Dermis blood vessel endothelial cell (primary cell): ENCODE measurements around the gene TRIM16. TPM values are rescaled to one million over a fixed set of nuclear protein-coding genes. Genes with fewer than 3 reads are reported as not detected.
"Not testable (repeated sequence)": the region's sequence is repeated elsewhere in the genome, so short reads cannot be mapped to it uniquely, and the experiment has no call there.

Experiments
- DNase-seq: peaks from one replicate; pipeline ENCODE4 v3.0.0; 2010
- total RNA-seq: library from RNA; depleted of rRNA; stranded (reverse); fragments of >200 nt; gene quantifications from 2 replicates; pipeline ENCODE4 v1.2.3, GENCODE V29; 2014

Gene TRIM16
- total RNA-seq, 1 donor from 2014 or later = 116 TPM

DNA sequence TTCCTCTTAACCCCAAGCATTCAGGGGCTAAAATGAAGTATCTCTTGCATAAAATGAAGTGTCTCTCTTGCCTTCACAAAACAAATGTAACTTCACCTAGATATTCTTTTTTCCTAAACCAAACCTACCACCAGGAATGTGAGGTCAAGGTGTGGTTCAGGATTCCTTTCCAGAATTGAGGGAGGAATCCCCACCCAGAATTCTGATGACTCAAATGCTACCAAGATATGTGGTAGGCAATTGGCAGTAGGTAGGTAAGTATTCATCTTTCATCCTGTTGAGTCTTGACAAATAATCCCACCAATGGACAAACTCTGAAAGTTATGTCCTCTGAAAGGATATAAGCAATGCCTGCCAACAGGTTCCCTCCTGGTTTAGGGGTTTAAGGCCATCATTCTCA is 26.2 kb downstream of the TRIM16 start:
- DNase-seq = no peak

DNA sequence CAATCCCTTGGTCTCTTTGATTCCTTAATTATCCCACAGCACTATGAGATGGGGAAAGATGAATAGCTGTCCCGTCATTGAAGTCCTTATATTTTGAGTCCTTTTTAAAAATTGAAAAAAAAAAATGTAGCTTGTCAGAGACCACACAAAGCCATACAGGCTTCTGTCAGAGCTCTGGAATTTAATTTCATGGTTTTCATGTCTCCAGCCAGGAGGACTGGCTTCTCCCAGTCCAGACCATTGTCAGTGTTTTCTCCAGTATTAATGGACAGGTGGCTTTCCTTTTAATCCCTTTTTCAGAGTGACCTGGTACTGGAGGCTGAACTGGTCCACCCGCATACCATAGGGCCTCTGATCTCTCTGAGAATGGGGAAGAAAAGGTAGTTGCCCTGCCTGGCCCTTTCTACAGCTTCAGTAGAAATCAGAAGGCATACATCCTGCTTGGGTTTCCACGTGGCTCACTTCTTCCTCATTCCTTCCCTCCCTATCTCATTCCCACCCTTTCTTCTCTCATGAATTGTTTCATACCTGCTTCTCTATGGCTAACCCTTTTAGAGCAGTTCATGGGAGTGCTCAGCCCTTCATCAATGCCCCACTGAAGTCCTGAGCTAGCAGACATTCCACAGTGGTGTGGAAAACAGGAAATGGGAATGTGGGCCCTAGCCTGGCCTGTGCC is 29.1 kb downstream of the TRIM16 start:
- DNase-seq = no peak

DNA sequence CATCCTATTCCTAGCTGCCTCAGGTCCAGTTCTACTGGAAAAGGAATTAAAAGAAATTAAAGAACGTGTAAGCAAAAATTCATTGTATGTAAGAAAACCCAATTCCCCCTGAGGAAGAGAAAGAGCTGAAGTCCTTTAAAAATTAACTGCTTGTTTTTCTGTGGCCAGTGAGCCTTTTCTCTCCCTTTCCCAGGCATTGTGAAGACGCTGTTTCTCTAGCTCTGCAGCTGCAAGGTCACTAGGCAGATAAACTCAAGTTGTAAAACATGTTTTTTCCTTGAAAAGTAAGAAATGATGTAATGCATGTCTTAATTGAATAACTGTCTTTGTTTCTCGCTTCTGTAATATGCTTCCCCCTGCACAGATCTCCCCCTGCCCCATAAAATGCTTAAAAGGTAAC is 29.7 kb downstream of the TRIM16 start:
- DNase-seq = not testable (repeated sequence)

DNA sequence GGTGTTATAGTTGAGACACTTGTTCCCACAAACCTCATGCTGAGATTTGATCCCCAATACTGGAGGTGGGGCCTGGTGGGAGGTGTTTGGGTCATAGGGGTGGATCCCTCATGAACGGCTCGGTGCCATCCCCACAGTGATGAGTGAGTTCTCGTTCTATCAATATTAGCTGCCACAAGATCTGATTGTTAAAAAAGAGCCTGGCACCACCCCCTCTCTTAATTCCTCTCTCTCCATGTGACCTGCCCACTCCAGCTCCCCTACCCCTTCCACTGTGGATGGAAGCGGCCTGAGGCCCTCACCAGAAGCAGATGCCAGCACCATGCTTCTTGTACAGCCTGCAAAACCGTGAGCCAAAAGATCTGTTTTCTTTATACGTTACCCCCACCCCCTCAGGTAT is 31.2 kb downstream of the TRIM16 start:
- DNase-seq = no peak

DNA sequence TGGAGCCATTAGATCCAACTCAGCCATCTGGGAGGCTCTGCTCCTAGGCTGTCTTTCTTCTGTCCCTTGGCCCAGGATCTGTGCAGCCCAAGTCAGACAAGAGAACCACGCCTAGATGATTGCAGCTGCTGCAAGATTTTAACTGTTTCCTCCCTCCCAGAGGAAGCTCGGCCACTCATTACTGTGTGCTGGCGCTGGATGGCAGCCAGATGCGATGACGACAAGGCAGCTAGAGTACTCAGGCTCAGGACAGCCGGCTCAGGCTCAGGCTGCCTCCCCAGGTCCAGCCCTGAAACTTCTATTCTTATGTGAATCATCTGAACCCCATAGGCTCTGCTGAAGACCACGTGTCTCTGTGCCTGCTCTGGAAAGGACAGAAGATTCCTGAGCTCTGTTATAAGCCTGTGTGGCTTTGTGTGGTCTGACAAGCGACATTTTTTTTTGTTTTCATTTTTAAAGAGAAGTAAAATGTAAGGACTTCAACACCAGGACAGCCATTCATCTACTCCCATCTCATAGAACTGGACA is 32.5 kb downstream of the TRIM16 start:
- DNase-seq = peak; percentile 98

DNA sequence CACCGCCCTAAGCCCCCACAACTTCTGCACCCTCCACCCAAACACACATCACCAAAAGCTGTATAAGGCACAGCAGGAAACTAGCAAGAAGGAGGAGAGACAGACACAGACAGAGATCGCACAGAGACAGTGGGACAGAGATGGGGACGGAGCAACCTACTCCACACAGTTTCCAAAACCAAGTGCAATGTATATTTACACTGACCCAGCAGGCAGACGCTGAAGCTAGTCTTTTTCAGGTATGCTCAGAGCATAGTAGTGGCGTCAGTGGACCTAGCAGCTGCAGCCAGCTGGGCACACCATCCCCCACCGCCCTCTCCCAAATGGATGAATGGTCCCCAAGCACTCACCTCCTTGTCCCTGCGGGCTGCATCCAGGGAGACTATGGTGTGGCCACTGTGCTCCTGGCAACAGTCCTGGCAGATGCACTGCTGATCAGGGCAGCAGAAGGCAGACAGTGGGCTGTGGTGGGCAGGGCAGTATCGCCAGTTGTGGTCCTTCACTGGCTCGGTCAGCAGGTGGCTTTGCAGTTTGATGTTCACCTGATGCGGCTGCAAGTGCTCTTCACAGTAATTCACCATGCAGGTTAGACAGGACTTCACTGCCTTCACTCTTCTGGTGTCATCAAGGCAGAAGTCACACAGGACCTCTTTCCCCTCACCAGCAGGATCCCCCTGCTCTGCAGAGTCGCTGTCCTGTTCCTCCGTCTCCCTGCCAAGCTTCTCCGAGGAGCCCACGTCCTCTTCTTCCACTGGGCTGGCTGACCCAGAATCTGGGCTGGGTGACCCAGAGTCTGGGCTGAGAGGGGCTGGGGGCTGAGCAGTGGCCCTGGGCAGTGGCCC is 33.1 kb downstream of the TRIM16 start:
- no peak for DNase-seq

DNA sequence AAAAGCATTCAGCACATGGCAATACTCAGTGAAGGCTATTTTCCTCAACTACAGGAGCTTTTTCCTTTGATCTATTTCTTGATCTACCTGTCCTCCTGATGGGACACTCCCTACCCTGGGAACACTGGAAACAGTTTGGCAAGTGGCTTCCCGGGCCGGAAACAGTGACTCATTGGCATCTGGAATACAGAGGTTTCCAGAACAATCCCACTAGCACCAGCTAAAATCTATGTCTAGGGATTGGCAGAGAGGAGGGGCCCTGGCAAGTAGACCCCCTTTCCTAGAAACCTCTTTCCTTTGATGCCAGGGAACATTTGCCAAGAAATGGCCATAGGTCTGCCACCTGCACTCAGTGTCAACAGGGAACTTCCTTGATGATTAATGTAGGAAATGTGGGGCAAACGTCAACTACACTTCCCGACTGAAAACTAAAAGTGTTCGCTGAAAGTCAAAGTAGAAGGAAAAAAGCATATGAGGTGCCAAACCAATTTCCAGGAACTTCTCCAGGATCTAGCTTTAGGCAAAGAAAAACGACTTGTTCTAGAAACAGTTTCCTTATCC is 34.2 kb downstream of the TRIM16 start:
- peak; percentile 64 for DNase-seq

DNA sequence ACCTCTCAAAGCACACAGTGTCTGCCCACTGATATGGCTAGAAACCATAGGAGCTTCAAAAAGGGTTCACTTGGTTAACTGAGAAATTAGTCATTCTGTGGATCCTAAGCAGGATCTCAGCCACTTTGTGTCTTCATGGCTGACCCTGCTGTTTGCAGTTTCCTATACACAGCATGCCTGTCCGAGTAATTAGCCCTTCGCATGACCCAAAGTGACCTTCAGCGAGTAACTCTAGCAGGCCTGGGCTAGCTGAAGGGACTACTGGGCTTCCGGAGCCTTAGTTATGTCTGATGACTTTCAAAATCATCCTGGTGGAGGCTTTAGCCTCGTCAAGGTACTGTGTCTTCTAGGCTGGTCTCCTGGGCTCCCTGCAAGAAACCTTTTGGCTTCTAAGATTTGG is 35.7 kb downstream of the TRIM16 start:
- DNase-seq = no peak

DNA sequence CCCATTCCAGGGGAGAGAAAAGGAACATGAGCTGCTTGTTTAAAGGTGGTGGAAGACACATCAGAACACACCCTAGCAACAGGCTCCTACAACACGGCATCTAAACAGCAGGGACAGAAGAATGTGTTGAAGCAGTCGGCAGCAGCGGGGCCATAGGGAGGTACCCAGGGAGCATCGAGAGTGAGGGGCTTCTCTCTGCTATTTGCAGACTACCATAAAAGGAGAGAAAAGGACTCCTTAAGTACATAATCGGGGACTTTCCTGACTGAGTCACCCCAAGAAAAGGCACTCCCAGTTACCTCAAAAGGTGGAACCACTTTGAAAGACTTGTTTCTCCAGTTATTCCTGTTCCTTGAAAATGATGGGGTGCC is 38.2 kb downstream of the TRIM16 start:
- peak; percentile 51 for DNase-seq

DNA sequence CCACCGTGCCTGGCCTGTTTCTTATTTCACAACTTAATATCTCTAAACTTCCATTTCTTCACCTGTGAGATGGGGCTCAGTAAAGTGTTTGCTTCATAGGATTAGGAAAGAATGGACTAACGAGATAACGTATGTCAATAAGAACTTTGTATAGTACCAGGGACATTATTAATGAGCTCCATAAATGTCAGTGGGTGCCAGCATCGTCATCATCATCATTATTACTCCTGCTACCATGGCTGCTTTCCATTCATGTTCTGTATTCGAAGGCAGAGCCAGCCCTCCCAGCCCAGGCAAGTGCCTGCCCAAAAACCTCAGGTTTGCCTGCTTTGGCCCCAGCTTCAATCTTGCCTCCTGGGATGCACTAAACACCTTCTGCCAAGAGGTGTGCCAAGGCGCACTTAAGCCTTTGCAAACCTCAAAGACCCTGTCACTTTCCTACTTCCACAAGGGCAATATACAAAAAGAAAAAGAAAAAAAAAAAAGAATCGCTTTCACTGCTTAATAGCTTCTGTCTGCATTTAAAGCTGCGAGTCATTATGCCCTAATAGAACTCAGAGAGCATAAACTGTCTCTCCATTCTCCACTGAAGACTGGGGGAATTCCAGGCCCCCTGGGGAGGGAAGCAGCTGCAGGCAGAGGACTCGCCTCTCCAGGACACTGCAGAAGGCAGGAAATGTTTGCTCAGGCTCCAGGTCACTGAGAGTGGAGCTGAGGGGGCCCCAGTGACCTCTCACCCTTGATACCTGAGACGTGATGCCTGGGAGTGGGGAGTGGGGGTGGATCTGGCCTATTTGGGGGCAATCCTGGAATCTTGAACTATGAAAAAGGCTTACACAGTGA is 38.8 kb downstream of the TRIM16 start:
- DNase-seq = peak; percentile 60

DNA sequence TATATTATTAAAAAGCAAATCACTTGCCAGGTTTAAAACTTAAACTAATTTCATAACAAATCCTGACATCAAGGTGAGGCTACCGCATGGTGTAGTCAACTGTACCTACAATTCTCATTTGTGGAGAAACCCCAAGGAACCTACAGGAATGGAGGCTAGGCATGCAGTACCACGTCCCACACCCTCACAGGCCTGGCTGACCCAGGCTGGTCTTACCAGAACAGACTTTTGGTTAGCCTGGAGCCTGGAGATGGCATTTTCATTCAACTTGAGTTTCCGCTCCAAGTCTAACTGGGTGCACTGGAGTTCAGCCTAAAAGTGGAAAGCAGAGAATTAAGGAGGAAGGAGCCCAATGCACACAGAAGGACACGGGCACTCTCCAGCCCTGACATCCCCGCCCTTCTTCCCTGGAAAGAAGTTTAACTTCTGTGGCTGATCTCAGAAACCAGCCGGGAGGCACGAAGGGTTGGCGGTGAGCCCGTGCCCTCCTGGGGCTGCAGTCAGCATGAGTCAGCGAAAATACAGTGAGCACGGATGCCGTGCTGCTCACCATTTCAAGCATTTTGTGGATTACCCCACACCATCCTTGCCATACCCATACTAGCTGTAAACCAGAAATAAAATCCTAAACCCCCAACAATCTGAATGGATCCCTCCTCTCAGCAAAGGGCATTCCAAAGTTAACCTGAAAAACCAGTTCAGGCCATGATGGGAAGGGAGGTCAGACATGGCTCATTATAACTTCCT is 41.4 kb downstream of the TRIM16 start:
- not testable (repeated sequence) for DNase-seq

DNA sequence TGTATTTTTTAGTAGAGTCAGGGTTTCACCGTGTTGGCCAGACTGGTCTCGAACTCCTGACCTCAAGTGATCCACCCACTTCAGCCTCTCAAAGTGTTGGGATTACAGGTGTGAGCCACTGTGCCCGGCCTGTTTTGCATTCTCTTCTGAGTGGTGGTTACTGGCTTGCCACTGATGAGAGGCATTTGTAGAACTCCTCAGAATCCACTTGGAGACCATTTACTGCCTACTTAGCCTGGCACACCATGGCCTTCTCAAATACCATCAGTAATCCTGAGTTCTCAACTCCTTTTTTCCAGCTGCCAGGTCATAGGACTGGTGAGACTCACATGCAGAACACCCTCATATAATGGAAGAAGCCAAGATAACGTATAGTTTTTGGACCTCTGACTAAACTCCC is 42.1 kb downstream of the TRIM16 start:
- DNase-seq = not testable (repeated sequence)

DNA sequence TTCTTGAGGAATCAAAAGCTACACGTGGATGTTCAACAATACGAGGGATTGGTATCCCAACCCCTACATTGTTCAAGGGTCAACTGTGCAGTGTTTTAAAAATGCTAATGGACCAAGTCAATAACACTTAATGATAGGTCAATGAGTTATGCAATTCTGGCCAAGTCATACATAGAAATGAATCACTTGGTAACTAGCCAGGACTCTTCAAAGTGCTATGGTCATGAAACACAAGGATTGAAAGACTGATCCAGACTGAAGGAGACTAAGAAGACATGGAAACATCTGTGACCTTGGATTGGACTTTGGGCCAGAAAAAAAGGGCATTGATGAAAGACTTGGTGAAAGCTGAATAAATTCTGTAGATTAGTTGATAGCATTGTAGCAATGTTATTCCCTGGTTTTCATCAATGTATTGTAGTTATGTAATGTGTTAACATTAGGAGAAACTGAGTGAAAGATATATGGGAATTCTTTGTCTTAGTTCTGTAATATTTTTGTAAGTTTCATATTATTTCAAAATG is 53.1 kb downstream of the TRIM16 start:
- not testable (repeated sequence) for DNase-seq

DNA sequence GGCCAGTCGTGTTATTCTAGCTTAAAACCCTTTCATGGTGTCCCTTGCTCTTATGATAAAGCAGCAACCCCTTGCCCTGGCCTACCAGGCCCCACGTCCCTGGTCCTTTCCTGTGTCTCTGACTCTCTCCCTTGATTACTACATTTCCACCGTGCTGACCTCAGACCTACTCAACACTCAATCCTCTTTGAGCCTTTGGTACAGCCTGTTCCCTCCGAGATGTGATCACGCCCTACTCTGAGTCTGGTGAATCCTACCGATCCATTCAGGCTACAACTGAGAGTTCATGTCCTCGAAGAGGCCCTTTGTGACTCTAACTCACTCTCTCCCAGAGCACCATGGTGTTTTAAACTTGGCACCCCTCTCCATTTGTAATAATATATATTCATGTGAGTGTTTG is 54.1 kb downstream of the TRIM16 start:
- DNase-seq = not testable (repeated sequence)

DNA sequence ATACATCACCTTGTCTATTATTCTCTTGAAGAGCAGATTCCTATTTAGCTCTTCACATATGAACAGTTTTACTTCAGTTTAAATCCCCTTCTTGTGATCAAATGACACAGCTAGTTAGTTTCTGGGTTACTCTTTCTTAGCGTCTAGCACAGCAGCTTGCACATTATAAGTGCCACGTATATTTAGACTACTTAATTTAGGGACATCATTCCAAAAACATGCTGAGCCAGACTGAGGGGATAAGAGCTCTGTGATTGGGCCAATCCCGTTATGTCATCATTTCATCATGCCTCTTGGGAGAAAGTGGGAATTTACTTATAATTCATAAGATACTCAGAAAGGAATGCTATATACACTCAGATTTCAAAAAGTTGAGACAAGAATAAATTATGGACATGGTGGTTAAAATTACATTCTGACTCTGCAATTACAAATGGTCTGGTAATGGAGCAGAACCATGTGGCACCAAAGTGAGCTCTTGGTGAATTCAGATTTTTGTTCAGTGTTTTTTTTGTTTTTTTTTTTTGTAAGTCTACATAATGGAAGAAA is 60.4 kb downstream of the TRIM16 start:
- DNase-seq = not testable (repeated sequence)

DNA sequence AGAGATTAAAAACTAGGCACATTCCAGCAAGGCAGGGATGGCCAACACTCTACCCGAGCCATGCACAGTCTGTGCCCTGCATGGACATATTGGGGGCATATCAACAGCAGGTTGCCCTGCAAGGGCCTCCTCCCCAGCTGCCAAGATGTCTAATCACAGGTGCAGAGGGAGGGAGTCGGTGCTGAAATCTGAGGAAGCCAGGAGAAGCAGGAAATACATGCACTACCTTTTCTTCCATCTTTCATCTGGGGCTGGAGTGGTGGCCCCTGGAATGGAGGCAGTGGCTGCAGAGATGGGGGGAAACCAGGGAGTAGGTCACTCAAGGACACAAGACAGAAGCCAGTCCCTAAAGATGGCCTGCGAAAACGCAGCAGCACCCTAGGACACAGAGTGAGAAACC is 60.9 kb downstream of the TRIM16 start:
- not testable (repeated sequence) for DNase-seq

DNA sequence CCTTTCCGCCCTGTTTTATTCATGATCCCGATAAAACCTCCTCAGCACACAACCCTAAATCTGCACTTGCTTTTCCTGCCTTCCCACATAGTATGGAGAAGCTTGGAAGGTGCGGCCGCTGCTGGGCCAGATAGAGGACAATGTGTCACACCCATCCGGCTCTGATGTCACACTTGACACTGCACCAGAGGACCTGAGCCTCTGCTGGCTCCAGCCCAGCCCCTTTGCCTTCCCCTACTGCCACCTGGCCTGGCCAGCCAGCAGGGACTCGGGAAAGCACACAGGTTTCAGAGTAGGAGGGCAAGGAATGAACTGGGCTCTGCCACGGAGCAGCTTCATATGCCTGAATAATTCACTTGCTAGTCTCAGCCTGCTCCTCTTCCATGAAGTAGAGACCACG is 62.0 kb downstream of the TRIM16 start:
- not testable (repeated sequence) for DNase-seq

DNA sequence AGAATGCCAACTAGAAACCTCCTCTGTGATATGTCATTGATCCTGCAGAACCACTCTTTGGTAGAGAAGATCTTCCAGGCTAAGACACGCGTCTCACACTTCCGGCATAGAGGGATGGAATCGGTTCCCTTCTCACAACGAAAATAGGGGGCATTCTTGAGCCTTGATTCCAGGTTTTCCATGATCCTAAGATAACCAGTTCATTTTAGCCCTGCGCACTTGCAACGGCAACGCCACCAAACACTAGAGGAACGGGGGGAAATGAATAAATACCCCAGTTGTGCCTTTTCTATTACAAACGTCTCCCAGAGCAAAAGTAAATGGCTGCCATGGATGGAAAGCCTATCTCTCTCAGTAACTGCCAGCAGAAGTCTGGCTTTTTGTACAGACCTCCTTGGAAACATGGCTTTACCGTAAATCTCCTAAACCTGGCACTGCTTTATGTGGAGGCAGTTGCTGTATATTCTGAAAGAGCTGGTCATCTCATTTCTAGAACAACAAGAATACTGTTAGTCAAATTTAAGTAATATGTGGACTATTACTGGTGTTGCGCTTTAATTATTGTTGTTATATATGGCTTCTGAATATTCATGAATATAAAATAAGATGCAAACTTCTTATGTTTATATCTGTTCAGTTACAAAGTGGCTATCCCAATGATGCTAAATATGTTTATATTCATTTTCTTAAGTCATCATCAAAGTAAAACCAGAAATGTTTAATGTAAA is 64.6 kb downstream of the TRIM16 start, which contains the start of gene FBXW10B:
TSS of gene FBXW10B (minus strand) at position 374 of the 728 bp plus-strand sequence. CDS start at position 182, 192 bp downstream.
- DNase-seq = not testable (repeated sequence)

DNA sequence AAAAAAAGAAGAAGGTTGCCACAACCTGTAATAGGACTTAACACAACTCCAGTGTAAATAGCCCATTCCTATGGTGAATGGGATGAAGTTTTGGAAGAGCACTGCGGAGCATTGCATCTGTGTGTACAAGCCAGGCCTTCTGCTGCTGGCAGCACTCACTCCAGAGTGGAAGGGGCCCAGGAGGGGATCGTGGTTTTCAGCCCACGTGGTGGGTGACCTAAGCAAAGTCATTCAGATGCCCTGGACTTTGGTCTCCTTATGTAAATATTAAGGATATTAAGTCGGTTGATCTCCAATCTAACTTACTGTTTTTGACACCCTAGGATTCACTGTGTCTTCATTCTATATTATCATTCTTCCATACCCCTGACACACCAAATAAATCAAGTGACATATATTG is 67.3 kb downstream of the TRIM16 start:
- not testable (repeated sequence) for DNase-seq

DNA sequence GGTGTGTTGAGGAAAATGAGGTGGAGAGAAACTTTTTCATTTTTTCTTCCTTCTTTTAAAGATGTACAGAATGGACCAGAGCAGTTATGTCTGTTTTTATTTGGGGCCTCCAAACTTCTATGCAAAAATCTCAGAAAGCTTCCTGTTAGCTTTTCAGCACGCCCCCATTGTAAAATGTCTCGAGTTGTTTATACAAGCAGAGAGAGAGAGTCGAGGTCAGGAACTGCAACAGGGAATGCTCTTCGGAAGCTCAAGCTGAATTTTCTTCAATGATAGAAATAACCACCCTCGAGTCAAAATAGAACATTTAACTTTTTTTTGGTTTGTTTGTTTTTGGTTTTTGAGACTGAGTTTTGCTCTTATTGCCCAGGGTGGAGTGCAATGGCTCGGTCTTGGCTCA is 68.3 kb downstream of the TRIM16 start:
- not testable (repeated sequence) for DNase-seq
